Loucy (cell line): ENCODE results near the gene MAP1S.

ENCODE experiments used
- H2AFZ ChIP-seq: fragments of 200-600 bp; sonication (generic); 2 replicates; pipeline ENCODE4 v1.6.0; 2016; ENCODE audit warnings: antibody characterized with exemption, mild to moderate bottlenecking, low read length, moderate library complexity
- H3F3A ChIP-seq: fragments of 200-600 bp; 2 replicates; pipeline ENCODE4 v1.6.0; 2016; ENCODE audit warnings: antibody characterized with exemption, low read depth, mild to moderate bottlenecking
- H3K27me3 ChIP-seq: fragments of 200-600 bp; sonication (generic); 2 replicates; pipeline ENCODE4 v1.6.1; 2014; ENCODE audit warnings: low read length, mild to moderate bottlenecking; ENCODE audit not compliant: insufficient read depth, poor library complexity, severe bottlenecking
- H3K36me3 ChIP-seq: fragments of 200-600 bp; sonication (generic); 2 replicates; pipeline ENCODE4 v1.6.1; 2016; ENCODE audit warnings: low read length; ENCODE audit not compliant: insufficient read depth
- H3K4me1 ChIP-seq: fragments of 200-600 bp; sonication (generic); 2 replicates; pipeline ENCODE4 v1.5.1; 2014; ENCODE audit warnings: low read length, mild to moderate bottlenecking; ENCODE audit not compliant: insufficient read depth, poor library complexity, severe bottlenecking
- H3K4me2 ChIP-seq: fragments of 200-600 bp; sonication (generic); 2 replicates; pipeline ENCODE4 v1.6.0; 2014; ENCODE audit warnings: antibody characterized with exemption, low read length, low read depth, mild to moderate bottlenecking; ENCODE audit not compliant: poor library complexity, severe bottlenecking
- H3K4me3 ChIP-seq: fragments of 200-600 bp; sonication (generic); 2 replicates; pipeline ENCODE4 v1.5.1; 2014; ENCODE audit warnings: low read length, mild to moderate bottlenecking, mixed read lengths; ENCODE audit not compliant: poor library complexity, severe bottlenecking
- H3K79me2 ChIP-seq: fragments of 200-600 bp; sonication (generic); 2 replicates; pipeline ENCODE4 v1.6.1; 2014; ENCODE audit warnings: low read length; ENCODE audit not compliant: insufficient read depth
- H3K9ac ChIP-seq: fragments of 200-600 bp; sonication (generic); 2 replicates; pipeline ENCODE4 v1.6.0; 2014; ENCODE audit warnings: mild to moderate bottlenecking, low read depth, low read length, moderate library complexity; ENCODE audit not compliant: poor library complexity, severe bottlenecking
- H3K9me2 ChIP-seq: fragments of 200-600 bp; sonication (generic); replicated peaks from 2 replicates; pipeline ENCODE4 v1.6.1; 2016; ENCODE audit warnings: low read depth, low read length, mixed read lengths
- H3K9me3 ChIP-seq: fragments of 200-600 bp; sonication (generic); 2 replicates; pipeline ENCODE4 v1.6.1; 2014; ENCODE audit warnings: mild to moderate bottlenecking, antibody characterized with exemption, low read length, low read depth; ENCODE audit not compliant: insufficient read depth
- H4K20me1 ChIP-seq: fragments of 200-600 bp; sonication (generic); 2 replicates; pipeline ENCODE4 v1.6.0; 2014; ENCODE audit warnings: antibody characterized with exemption, low read length, mild to moderate bottlenecking; ENCODE audit not compliant: insufficient read depth, poor library complexity, severe bottlenecking
- CTCF ChIP-seq: fragments of 200-600 bp; sonication (generic); conservative IDR thresholded peaks from 2 replicates; pipeline ENCODE4 v1.5.1; 2014; ENCODE audit warnings: mild to moderate bottlenecking, antibody characterized with exemption, low read length
- EZH2phosphoT487 ChIP-seq: fragments of 200-600 bp; IDR thresholded peaks from 2 replicates; pipeline ENCODE4 v1.6.1; 2018; ENCODE audit warnings: antibody characterized with exemption, mild to moderate bottlenecking, moderate library complexity, borderline replicate concordance

The MAP1S gene

GRCh38 chr19:17761148-17761547 lies 41.9 kb downstream of the MAP1S start:
- Histone ChIP-seq H3K9me3 (no peaks in the 10 kb centered on the region), H3K4me3 (no peak overlapping the region), H3K27me3 (no peaks in the 10 kb centered on the region), H3K4me2 (no peak overlapping the region), H4K20me1 (no peaks in the 10 kb centered on the region), H3K4me1 (no peaks in the 10 kb centered on the region), H3F3A (no peaks in the 10 kb centered on the region), H3K9me2 (no peaks in the 10 kb centered on the region), H3K79me2 (0 out of 2 replicates have a peak, but pooled peaks cover 3% of the 10 kb centered on the region), H2AFZ (no peak overlapping the region), H3K36me3 (peaks cover 42% of the 10 kb centered on the region; the same call in 1 of the 2 replicates), H3K9ac (no peak overlapping the region)
- TF ChIP-seq CTCF: no peak
- no peak for TF ChIP-seq EZH2phosphoT487

GRCh38 chr19:17762505-17763229 lies 43.4 kb downstream of the MAP1S start:
- Histone ChIP-seq H3K4me2 (no peak overlapping the region), H3K27me3 (no peaks in the 10 kb centered on the region), H3K36me3 (peaks cover 48% of the 10 kb centered on the region; the same call in 1 of the 2 replicates), H3K9me3 (no peaks in the 10 kb centered on the region), H3K9me2 (no peaks in the 10 kb centered on the region), H2AFZ (no peak overlapping the region), H3F3A (no peaks in the 10 kb centered on the region), H3K4me1 (no peaks in the 10 kb centered on the region), H3K9ac (no peak overlapping the region), H3K4me3 (no peak overlapping the region), H4K20me1 (no peaks in the 10 kb centered on the region), H3K79me2 (no peaks in the 10 kb centered on the region)
- TF ChIP-seq CTCF (no peak), EZH2phosphoT487 (no peak)

- Histone ChIP-seq H3K9me3 (no peaks in the 10 kb centered on the region), H3K4me2 (no peak overlapping the region), H3K36me3 (peaks cover 49% of the 10 kb centered on the region; the same call in 1 of the 2 replicates), H3F3A (no peaks in the 10 kb centered on the region), H3K79me2 (no peaks in the 10 kb centered on the region), H4K20me1 (no peaks in the 10 kb centered on the region), H3K9me2 (no peaks in the 10 kb centered on the region), H3K27me3 (no peaks in the 10 kb centered on the region), H3K9ac (no peak overlapping the region), H2AFZ (no peak overlapping the region), H3K4me3 (no peak overlapping the region), H3K4me1 (no peaks in the 10 kb centered on the region)
- TF ChIP-seq CTCF (no peak), EZH2phosphoT487 (no peak)
Observed at GRCh38 chr19:17764348-17764747, 45.1 kb downstream of the MAP1S start.
